Measurements from ENCODE around the gene MDC1.

Gene MDC1

GRCh38 chr6:30735668-30736314 is 18.7 kb upstream of the MDC1 start:
- H3K27ac ChIP-seq = no peak overlapping the region
- TF ChIP-seq CTCF (conservative IDR thresholded peaks at IDR 0.05) = no peak

DNA sequence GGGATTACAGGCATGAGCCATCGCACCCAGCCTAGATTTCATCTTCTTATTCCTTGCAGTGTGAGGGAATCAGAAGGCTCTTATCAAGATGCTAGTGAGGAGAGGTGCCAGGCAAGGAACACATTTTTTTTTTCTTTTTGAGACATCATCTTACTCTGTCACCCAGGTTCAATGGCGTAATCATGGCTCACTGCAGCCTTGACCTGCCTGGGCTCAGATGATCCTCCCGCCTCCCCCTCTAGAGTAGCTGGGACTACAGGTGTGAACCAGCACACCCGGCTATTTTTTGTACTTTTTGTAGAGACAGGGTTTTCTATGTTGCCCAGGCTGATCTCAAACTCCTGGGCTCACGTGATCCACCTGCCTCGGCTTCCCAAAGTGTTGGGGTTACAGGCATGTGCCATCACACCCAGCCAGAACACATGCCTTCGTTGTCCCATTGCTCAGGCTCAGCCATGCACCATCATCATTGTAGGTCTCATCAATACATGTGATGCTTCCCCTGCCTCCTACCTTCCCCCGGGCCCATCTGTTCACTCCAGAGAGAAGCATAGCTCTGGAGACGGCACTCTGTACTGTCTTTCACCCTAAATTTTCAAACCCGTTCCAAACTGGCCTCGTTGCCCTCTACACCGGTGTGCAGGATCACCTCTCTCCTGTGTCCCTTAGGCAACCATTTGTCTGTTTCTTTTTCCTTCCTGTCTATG is 15.3 kb upstream of the MDC1 start:
- TF ChIP-seq CTCF (conservative IDR thresholded peaks at IDR 0.05) = no peak
- no peak overlapping the region for H3K27ac ChIP-seq

- peak; percentile 91 for TF ChIP-seq CTCF (conservative IDR thresholded peaks at IDR 0.05)
Measured at GRCh38 chr6:30730601-30731435, 13.7 kb upstream of the MDC1 start.

GRCh38 chr6:30727920-30728553 is 11.0 kb upstream of the MDC1 start:
- no peak overlapping the region; the same call in 1 of the 2 replicates for H3K27ac ChIP-seq
- 0 out of 2 replicates have a peak, but pooled peaks have one; percentile 13 for TF ChIP-seq CTCF (conservative IDR thresholded peaks at IDR 0.05)

More at GRCh38 chr6:30730601-30731435, 13.7 kb upstream of the MDC1 start:
- H3K27ac ChIP-seq = peak overlapping the region; percentile 54

DNA sequence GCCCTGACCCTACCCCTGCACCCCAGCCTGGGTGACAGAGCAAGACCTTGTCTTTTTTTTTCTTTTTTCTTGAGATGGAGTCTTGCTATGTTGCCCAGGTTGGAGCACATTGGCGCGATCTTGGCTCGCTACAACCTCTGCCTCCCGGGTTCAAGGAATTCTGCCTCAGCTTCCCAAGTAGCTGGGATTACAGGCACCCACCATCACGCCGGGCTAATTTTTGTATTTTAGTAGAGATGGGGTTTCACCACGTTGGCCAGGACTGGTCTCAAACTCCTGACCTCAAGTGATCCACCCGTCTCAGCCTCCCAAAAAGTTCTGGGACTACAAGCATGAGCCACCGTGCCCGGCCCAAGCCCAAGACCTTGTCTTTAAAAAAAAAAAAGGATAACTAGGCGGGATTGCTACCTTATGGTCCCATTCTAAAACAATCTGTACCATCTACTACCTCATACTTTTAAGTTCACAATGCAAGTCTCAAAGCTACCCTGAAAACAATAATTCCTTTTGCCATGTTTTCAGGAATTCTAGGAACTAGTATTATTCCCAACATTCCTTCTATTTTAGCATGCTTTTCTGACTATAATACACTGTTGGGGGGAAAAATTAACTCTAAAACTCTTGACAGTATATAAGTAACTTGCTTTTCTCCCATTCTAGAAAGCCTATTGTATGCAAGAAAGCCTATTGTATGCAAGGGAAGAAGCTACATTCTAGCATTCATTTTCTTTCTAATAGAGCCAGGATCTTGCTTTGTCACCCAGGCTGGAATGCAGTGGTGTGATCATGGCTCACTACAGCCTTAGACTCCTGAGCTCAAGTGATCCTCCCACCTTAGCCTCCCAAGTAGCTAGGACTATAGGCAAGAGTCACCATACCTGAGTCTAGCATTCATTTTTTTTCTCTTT is 9.7 kb upstream of the MDC1 start:
- H3K27ac ChIP-seq = no peak overlapping the region; the same call in 1 of the 2 replicates
- no peak for TF ChIP-seq CTCF (conservative IDR thresholded peaks at IDR 0.05)

GRCh38 chr6:30725713-30726505 is 8.8 kb upstream of the MDC1 start:
- no peak for TF ChIP-seq CTCF (conservative IDR thresholded peaks at IDR 0.05)
- no peak overlapping the region; the same call in 1 of the 2 replicates for H3K27ac ChIP-seq

Data from VCaP (cell line).